Duodenal mucosa (tissue), 2 donors: Measurements from ENCODE around the gene COPZ1.
A peak's percentile ranks its signal among the peaks of the same experiment; 100 is the strongest.
"Not testable (repeated sequence)": the region's sequence is repeated elsewhere in the genome, so short reads cannot be mapped to it uniquely, and the experiment has no call there.

Source experiments
- H3K27ac ChIP-seq: one replicate; pipeline ENCODE4 v1.7.0; 2013; ENCODE audit warnings: low read depth, low read length
- H3K27me3 ChIP-seq, 2 donors: one replicate each; pipeline ENCODE4 v1.7.0; 2013; ENCODE audit warnings: low read length in 2 of 2, control low read depth in 1 of 2; ENCODE audit not compliant: insufficient read depth in 2 of 2, control insufficient read depth in 1 of 2
- H3K36me3 ChIP-seq, 2 donors: one replicate each; pipeline ENCODE4 v1.7.0; 2013; ENCODE audit warnings: low read length in 2 of 2, control low read depth in 1 of 2; ENCODE audit not compliant: insufficient read depth in 2 of 2, control insufficient read depth in 1 of 2
- H3K4me1 ChIP-seq, 2 donors: one replicate each; pipeline ENCODE4 v1.7.0; 2013; ENCODE audit warnings: low read length in 2 of 2, control low read depth in 1 of 2; ENCODE audit not compliant: insufficient read depth in 2 of 2, control insufficient read depth in 1 of 2
- H3K4me3 ChIP-seq, 2 donors: one replicate each; pipeline ENCODE4 v1.7.0; 2013; ENCODE audit warnings: low read length in 2 of 2, low read depth in 1 of 2
- H3K9ac ChIP-seq, 2 donors: one replicate each; pipeline ENCODE4 v1.7.0; 2013; ENCODE audit warnings: low read length in 2 of 2, low read depth in 1 of 2
- H3K9me3 ChIP-seq, 2 donors: one replicate each; pipeline ENCODE4 v1.7.0; 2013; ENCODE audit warnings: low read length in 2 of 2, control low read depth in 1 of 2; ENCODE audit not compliant: control insufficient read depth in 1 of 2

COPZ1 gene

DNA sequence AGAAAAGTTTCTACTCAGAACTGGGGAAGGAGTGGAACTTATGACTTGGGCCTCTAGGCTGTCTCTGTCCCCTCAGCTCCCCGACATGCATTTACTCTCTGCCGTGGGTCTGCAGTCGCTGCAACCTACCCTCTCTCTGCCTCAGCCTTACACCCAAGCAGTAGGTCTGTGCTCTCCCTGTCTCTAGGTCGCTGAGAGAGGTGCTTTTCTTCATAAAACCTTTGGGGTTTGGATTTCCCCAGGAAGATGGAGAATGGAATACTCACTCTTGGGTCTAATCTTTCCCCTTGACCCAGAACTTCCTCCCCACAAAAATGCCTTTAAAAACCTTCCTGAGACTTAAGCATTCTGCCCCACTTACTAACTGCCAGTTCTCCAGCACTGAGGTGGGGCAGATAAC is 26.4 kb downstream of the COPZ1 start:
- H3K36me3 ChIP-seq: peaks cover 44 to 58% of the 10 kb centered on the region in 2 donors
- H3K4me1 ChIP-seq: peaks cover 8 to 12% of the 10 kb centered on the region in 2 donors
- H3K9ac ChIP-seq: no peak overlapping the region

DNA sequence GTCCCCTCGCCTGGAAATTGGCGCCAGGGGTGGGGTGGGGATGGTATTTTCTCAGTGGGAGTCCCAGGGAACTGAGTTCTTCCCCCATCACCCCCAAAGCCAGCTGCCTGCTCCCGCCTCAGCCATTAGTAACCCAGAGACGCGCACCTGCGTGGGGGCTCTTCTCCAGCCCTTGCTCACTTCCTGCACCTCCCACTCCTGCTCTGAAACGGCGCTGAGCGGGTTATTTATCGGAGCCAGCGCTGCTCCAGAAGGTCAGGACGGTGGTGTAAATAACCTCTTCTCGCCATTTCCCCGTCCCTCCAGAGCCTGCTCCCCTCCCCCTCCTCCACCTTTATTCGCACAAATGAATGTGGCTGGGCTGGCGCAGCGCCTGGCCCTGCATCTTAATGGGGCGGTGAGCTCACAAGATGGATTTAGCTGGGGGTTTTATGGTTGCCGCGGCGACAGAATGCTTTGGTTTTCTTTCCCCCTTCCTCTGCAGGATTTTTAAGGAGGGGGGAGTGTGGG is 27.1 kb downstream of the COPZ1 start:
- H3K4me3 ChIP-seq: no peak overlapping the region
- H3K9ac ChIP-seq: no peak overlapping the region
- H3K27me3 ChIP-seq: no peaks in the 10 kb centered on the region
- H3K9me3 ChIP-seq: no peaks in the 10 kb centered on the region
- H3K36me3 ChIP-seq: peaks cover 38 to 51% of the 10 kb centered on the region in 2 donors
- H3K4me1 ChIP-seq: peaks cover 8 to 12% of the 10 kb centered on the region in 2 donors
- no peak overlapping the region for H3K27ac ChIP-seq

More for the DNA sequence above, 26.4 kb downstream of the COPZ1 start:
- Histone ChIP-seq H3K4me3 (no peak overlapping the region), H3K27me3 (no peaks in the 10 kb centered on the region), H3K9me3 (no peaks in the 10 kb centered on the region), H3K27ac (no peak overlapping the region)

DNA sequence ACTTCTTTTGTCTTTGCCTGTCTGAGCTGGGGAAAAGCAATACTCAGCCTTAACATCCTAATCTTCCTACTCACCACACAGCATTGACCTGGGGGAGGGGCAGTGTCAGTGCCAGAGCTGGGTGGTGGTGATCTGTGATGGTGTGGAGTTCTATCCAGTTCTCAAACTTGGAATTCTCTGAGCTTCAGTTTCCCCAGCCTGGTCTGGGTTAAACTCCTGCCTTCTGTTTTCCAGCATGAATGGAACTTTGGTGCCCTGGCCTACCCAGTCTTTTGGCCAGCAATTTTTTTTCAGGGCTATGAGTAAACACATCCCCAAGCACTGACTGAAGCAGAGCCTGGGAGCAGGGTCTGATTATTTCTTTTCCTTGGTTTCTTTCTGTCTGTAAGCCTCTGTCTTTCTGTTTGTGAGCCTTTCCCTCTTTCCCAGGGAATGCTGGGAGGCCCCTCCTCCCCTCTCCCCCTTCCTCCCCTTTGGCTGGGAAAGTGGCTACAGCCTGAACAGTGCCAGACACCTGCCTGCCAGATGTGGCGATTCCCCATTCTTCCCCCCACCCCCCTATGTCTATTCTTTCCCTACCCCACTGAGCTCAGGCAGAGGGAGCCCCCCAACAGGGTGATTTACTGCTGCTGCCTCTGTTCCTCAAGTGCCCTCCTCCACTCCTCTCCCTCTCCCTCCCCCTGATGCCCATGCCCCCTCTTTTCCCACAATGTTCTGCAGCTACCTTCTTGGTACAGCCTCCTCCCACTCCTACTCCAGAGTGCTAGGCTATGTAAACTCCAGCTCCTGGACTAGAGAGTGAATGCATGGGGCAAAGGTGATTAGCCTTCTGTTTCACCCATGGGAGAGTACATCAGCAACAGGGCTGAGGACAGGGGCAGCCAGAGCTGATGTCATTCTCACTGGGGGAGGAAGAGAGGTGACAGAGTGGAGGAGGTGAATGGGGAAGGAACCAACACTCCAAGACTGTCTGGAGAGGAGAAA is 28.3 kb downstream of the COPZ1 start:
- peaks cover 10 to 19% of the 10 kb centered on the region in 2 donors for H3K4me1 ChIP-seq
- H3K27ac ChIP-seq: no peak overlapping the region
- peaks cover 29 to 40% of the 10 kb centered on the region in 2 donors for H3K36me3 ChIP-seq
- H3K27me3 ChIP-seq: no peaks in the 10 kb centered on the region
- no peak overlapping the region for H3K9ac ChIP-seq
- no peaks in the 10 kb centered on the region for H3K9me3 ChIP-seq
- H3K4me3 ChIP-seq: no peak overlapping the region

DNA sequence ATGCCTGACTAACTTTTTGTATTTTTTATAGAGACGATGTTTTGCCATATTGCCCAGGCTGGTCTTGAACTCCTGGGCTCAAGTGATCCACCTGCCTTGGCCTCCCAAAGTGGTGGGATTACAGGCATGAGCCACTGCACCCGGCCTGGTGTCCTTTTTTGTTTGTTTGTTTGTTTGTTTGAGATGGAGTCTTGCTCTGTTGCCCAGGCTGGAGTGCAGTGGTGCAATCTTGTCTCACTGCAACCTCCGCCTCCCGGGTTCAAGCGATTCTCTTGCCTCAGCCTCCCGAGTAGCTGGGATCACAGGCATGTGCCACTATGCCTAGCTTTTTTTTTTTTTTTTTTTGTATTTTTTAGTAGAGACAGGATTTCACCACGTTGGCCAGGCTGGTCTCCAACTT is 29.3 kb downstream of the COPZ1 start:
- not testable (repeated sequence) for H3K9ac ChIP-seq, H3K27me3 ChIP-seq, H3K9me3 ChIP-seq, H3K4me3 ChIP-seq, H3K27ac ChIP-seq
- peaks cover 17 to 23% of the 10 kb centered on the region in 2 donors for H3K4me1 ChIP-seq
- peaks cover 23 to 31% of the 10 kb centered on the region in 2 donors for H3K36me3 ChIP-seq

DNA sequence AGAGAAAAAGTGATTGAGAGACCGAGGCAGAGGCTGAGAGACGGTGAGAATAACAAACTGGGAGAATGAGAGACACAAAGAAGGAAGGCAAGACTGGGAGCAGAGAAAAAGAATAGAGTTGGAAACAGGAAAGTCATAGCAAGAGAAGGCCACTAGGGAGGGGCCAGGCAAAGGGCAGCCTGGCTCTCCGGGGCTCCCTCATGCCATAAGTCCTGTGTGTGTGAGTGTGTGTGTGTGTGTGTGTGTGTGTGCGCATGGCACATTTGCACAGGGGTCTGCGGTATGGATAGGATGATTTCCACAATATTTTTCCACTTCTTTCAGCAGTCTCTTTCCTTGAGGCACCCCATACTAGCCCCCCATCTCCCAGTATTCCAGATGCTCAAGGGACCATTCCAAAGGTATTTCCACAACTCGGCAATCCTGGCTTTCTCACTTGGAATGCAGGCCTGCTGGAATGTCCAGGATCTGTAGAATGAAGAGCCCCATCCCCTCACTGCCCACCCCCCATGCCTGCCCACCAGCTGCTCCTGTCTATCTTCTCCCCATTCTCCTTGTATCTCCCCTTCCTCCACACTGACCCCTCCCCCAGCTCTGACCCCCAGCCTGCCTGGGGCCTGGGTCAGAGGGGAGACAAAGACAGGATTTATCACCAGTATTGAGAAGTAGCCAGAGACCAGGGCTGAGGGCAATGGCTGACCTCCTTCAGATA is 30.3 kb downstream of the COPZ1 start:
- no peak overlapping the region for H3K27ac ChIP-seq
- peaks cover 23% of the 10 kb centered on the region in 2 donors for H3K4me1 ChIP-seq
- H3K36me3 ChIP-seq: peaks cover 16 to 21% of the 10 kb centered on the region in 2 donors
- H3K27me3 ChIP-seq: no peaks in the 10 kb centered on the region
- H3K9ac ChIP-seq: no peak overlapping the region
- no peaks in the 10 kb centered on the region for H3K9me3 ChIP-seq
- H3K4me3 ChIP-seq: no peak overlapping the region

DNA sequence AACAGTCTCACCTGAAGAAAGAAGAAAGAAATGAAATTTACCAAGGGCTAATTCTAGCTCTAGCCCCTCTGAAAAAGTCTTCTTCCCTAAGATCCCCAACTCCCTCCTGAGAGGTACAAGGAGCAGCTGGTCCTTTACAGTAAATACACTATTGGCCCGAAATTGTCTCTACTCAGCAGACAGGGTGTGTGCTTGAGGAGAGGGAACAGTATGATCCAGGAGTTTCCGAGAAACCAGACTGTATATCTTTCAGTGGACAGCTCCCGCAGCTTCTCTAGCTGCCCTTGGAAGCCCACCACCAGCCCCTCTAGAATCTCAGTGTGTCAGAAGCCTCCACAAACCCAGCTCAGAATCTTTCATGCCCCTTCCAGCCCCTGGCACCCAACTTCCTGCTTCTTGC is 31.3 kb downstream of the COPZ1 start:
- Histone ChIP-seq H3K27me3 (no peaks in the 10 kb centered on the region), H3K36me3 (peaks cover 7 to 11% of the 10 kb centered on the region in 2 donors), H3K9me3 (no peaks in the 10 kb centered on the region), H3K9ac (no peak overlapping the region), H3K4me1 (peaks cover 23% of the 10 kb centered on the region in 2 donors), H3K27ac (no peak overlapping the region), H3K4me3 (no peak overlapping the region)

DNA sequence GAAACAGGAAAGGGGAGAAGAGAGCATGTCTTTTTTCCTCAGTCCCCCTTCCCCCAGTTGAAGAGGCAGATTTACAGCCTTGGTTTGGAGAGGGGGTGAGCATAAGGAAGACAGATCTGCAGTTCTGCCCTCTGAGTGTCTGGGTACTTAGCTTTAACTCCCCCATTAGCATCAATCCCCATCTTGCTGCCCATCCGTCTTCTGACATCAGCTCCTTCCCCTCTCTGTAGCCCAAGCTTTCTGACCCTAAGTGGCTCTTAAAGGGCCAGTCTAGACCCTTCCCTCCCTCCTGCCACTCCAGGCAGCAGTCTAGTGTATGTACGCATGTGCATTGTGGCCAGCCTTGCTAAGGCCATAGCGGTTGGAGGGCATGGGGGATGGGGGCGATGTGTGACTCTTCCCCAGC is 32.0 kb downstream of the COPZ1 start:
- no peaks in the 10 kb centered on the region for H3K27me3 ChIP-seq
- no peak overlapping the region for H3K27ac ChIP-seq
- peaks cover 21 to 22% of the 10 kb centered on the region in 2 donors for H3K4me1 ChIP-seq
- peaks cover under 1 to 6% of the 10 kb centered on the region in 2 donors for H3K36me3 ChIP-seq
- H3K9ac ChIP-seq: no peak overlapping the region
- no peaks in the 10 kb centered on the region for H3K9me3 ChIP-seq
- no peak overlapping the region for H3K4me3 ChIP-seq

DNA sequence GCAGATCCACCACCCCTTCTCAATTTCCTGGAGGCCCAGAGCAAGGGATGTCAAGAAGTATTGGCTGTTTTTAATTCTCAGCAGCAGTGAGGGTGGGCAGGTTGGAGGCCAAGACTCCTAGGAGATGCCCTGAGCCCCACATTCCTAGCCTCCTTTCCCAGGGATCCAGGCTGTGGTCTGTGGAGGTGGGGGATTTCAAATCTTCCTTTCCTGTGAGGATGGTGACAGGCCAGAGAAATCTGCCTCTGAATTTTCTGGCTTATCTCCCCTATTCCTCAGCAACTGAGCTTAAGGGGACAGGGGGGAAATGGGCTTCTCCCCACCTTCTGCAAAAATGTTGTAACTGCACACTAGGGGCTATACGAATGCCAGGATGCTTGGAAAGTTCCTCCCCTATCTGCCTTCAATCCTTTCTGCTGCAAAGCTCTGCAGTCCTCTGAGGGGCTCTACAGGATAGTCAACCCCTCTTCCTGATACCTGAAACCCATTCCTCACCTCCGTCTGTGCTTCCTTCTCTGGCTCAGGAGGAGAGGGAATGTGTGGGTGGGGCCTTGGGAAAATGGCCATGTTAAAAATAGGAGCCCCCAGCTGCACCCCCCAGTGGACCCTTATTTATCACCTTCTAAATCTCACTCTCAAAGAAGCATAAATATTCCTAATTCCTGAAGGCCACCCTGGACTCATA is 32.7 kb downstream of the COPZ1 start:
- peaks cover 0 to 2% of the 10 kb centered on the region in 2 donors for H3K36me3 ChIP-seq
- H3K9me3 ChIP-seq: no peaks in the 10 kb centered on the region
- H3K9ac ChIP-seq: peak overlapping the region; percentile 73 to 83
- no peaks in the 10 kb centered on the region for H3K27me3 ChIP-seq
- no peak overlapping the region for H3K27ac ChIP-seq
- peaks cover 14 to 15% of the 10 kb centered on the region in 2 donors for H3K4me1 ChIP-seq
- peak overlapping the region; percentile 81 to 99 for H3K4me3 ChIP-seq

DNA sequence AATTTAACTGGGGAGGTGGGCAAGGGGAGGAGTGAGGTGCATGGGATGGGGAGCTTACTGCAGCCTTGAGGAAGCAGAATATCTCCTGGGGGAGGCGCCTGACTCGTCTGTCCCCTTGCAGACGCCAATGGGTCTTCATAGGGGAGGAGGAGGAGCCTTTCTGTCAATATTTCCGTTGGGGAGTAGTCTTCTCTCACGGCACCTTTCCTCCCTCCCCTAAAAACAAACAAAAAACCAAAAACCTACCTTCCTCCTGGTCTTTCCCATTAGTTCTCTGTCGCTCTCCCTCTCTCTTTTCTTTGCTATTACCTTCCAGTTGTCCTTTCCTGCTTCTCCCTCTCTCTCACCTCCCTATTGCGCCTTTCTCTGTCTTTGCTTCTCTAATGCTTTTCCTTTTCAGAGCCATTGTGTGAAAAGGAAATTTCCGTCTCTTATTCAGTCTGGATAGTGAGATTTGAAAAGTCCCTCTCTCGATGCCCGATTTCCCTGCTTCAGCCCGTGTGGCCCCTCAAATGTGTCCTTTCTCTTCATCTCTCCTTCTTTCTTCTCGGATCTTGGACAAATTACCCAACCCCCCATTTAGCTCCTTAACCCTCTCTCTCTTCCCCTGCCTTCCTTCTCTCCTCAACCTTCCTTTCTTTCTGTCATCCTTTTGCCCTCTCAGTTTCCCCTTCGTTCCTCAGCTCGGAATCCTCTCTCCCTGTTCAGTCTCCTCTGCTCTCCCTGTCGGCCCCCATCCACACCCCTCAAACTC is 33.4 kb downstream of the COPZ1 start:
- Histone ChIP-seq H3K27me3 (no peaks in the 10 kb centered on the region), H3K4me3 (peak overlapping the region; percentile 81 to 99), H3K4me1 (peaks cover 11 to 19% of the 10 kb centered on the region in 2 donors), H3K36me3 (no peaks in the 10 kb centered on the region), H3K27ac (peak overlapping the region; percentile 68), H3K9me3 (no peaks in the 10 kb centered on the region), H3K9ac (peak overlapping the region; percentile 73 to 83)
